ENCODE data around the gene BRPF1.

- TF ChIP-seq CTCF (IDR thresholded peaks at IDR 0.05; ENCODE audit: insufficient read depth, low read length), result no peak
- no peak for TF ChIP-seq GABPA (IDR thresholded peaks at IDR 0.05; ENCODE audit: low read depth)
- TF ChIP-seq, protein P1, sequence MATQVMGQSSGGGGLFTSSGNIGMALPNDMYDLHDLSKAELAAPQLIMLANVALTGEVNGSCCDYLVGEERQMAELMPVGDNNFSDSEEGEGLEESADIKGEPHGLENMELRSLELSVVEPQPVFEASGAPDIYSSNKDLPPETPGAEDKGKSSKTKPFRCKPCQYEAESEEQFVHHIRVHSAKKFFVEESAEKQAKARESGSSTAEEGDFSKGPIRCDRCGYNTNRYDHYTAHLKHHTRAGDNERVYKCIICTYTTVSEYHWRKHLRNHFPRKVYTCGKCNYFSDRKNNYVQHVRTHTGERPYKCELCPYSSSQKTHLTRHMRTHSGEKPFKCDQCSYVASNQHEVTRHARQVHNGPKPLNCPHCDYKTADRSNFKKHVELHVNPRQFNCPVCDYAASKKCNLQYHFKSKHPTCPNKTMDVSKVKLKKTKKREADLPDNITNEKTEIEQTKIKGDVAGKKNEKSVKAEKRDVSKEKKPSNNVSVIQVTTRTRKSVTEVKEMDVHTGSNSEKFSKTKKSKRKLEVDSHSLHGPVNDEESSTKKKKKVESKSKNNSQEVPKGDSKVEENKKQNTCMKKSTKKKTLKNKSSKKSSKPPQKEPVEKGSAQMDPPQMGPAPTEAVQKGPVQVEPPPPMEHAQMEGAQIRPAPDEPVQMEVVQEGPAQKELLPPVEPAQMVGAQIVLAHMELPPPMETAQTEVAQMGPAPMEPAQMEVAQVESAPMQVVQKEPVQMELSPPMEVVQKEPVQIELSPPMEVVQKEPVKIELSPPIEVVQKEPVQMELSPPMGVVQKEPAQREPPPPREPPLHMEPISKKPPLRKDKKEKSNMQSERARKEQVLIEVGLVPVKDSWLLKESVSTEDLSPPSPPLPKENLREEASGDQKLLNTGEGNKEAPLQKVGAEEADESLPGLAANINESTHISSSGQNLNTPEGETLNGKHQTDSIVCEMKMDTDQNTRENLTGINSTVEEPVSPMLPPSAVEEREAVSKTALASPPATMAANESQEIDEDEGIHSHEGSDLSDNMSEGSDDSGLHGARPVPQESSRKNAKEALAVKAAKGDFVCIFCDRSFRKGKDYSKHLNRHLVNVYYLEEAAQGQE (IDR thresholded peaks at IDR 0.05; ENCODE audit: insufficient replicate concordance, low read depth), result no peak
- no peak for TF ChIP-seq POLR2AphosphoS5 (IDR thresholded peaks at IDR 0.05; ENCODE audit: low read depth)
Measured at GRCh38 chr3:9794400-9794799, 62.9 kb downstream of the BRPF1 start.
